CD14-positive monocyte (primary cell): Measurements from ENCODE around the gene WFS1. TPM values are rescaled to one million over a fixed set of nuclear protein-coding genes. Genes with fewer than 3 reads are reported as not detected.

Source experiments
- DNase-seq, 3 donors: peaks; one replicate each; pipeline ENCODE4 v3.0.0-alpha.2; 2011 to 2022
- H2AFZ ChIP-seq: 2 replicates; pipeline ENCODE4 v1.6.0; 2012; ENCODE audit warnings: mild to moderate bottlenecking, low read depth, low read length, inconsistent platforms; ENCODE audit not compliant: insufficient read depth, poor library complexity, severe bottlenecking
- H3K27ac ChIP-seq, 2 donors: 1 replicate in 1 of 2; 2 replicates in 1 of 2; pipeline ENCODE4 v1.5.1; 2012 to 2013; ENCODE audit warnings: low read length in 2 of 2, control low read depth in 1 of 2, inconsistent platforms in 1 of 2, low read depth in 1 of 2, mild to moderate bottlenecking in 1 of 2
- H3K27me3 ChIP-seq, 2 donors: one replicate each; pipeline versions ENCODE4 v1.6.0 to v1.6.1; 2011 to 2013; ENCODE audit warnings: low read length in 2 of 2; ENCODE audit not compliant: control insufficient read depth in 2 of 2, insufficient read depth in 2 of 2
- H3K36me3 ChIP-seq, 2 donors: replicated peaks in 1 of 2; 1 replicate in 1 of 2; 2 replicates in 1 of 2; pipeline versions ENCODE4 v1.5.1 to v1.6.1; 2012 to 2013; ENCODE audit warnings: low read length in 2 of 2, control low read depth in 1 of 2, inconsistent platforms in 1 of 2, mild to moderate bottlenecking in 1 of 2; ENCODE audit not compliant: insufficient read depth in 2 of 2, control insufficient read depth in 1 of 2
- H3K4me1 ChIP-seq, 2 donors: 1 replicate in 1 of 2; 2 replicates in 1 of 2; pipeline versions ENCODE4 v1.5.1 to v1.6.1; 2012 to 2013; ENCODE audit warnings: low read length in 2 of 2, control low read depth in 1 of 2, inconsistent platforms in 1 of 2, mild to moderate bottlenecking in 1 of 2, moderate library complexity in 1 of 2; ENCODE audit not compliant: insufficient read depth in 2 of 2, control insufficient read depth in 1 of 2
- H3K4me2 ChIP-seq: replicated peaks from 2 replicates; pipeline ENCODE3; 2012; ENCODE audit warnings: low read length, moderate library complexity, mild to moderate bottlenecking; ENCODE audit not compliant: poor library complexity, severe bottlenecking; ENCODE audit errors: extremely low read depth
- H3K4me3 ChIP-seq, 3 experiments: fragments of 200-600 bp in 1 of 3; sonication (generic) in 1 of 3; replicated peaks in 1 of 3; 1 replicate in 2 of 3; 2 replicates in 1 of 3; pipeline ENCODE4 v1.5.1; 2011 to 2013; ENCODE audit warnings: low read length in 3 of 3, mild to moderate bottlenecking in 3 of 3, control low read depth in 2 of 3, low read depth in 2 of 3, inconsistent platforms in 1 of 3, moderate library complexity in 1 of 3
- H3K79me2 ChIP-seq: 2 replicates; pipeline ENCODE4 v1.6.0; 2012; ENCODE audit warnings: mild to moderate bottlenecking, control low read depth, inconsistent platforms, low read length, moderate library complexity; ENCODE audit not compliant: insufficient read depth
- H3K9ac ChIP-seq: 2 replicates; pipeline ENCODE4 v1.6.0; 2017; ENCODE audit warnings: low read length, mild to moderate bottlenecking; ENCODE audit not compliant: insufficient read depth, poor library complexity, severe bottlenecking
- H3K9me3 ChIP-seq, 2 donors: replicated peaks in 1 of 2; 1 replicate in 1 of 2; 2 replicates in 1 of 2; pipeline versions ENCODE4 v1.5.1 to v1.6.1; 2012 to 2013; ENCODE audit warnings: low read length in 2 of 2, control low read depth in 1 of 2; ENCODE audit not compliant: control insufficient read depth in 1 of 2, insufficient read depth in 1 of 2
- H4K20me1 ChIP-seq: 2 replicates; pipeline ENCODE4 v1.6.0; 2012; ENCODE audit warnings: mild to moderate bottlenecking, low read length, control low read depth, moderate library complexity; ENCODE audit not compliant: insufficient read depth
- H3K27ac Mint-ChIP-seq, 7 donors: one replicate each; pipeline ENCODE4 v1.8.0; 2020; ENCODE audit warnings: mild to moderate bottlenecking in 7 of 7, mixed read lengths in 7 of 7, moderate library complexity in 6 of 7, inconsistent platforms in 2 of 7
- H3K27me3 Mint-ChIP-seq, 3 donors: one replicate each; pipeline ENCODE4 v1.8.0; 2021 to 2022; ENCODE audit warnings: low read depth in 3 of 3, mild to moderate bottlenecking in 3 of 3, mixed read lengths in 3 of 3, moderate library complexity in 3 of 3, inconsistent platforms in 1 of 3
- H3K36me3 Mint-ChIP-seq, 2 donors: one replicate each; pipeline ENCODE4 v1.8.0; 2020; ENCODE audit warnings: mixed read lengths in 2 of 2, inconsistent platforms in 1 of 2, mild to moderate bottlenecking in 1 of 2
- H3K4me1 Mint-ChIP-seq: one replicate; pipeline ENCODE4 v1.8.0; 2020; ENCODE audit warnings: mild to moderate bottlenecking, mixed read lengths
- H3K4me3 Mint-ChIP-seq, 2 donors: one replicate each; pipeline ENCODE4 v1.8.0; 2020; ENCODE audit warnings: mild to moderate bottlenecking in 2 of 2, mixed read lengths in 2 of 2, moderate library complexity in 1 of 2
- H3K9me3 Mint-ChIP-seq, 7 donors: one replicate each; pipeline ENCODE4 v1.8.0; 2020 to 2022; ENCODE audit warnings: mixed read lengths in 7 of 7, mild to moderate bottlenecking in 6 of 7, moderate library complexity in 6 of 7, inconsistent platforms in 2 of 7
- WGBS: methylation state at CpG from one replicate; pipeline ENCODE4 v1.1.5; 2013; ENCODE audit warnings: missing lambda C conversion rate; ENCODE audit not compliant: insufficient coverage; 5-methylcytosine and 5-hydroxymethylcytosine counted together
- intact Hi-C, 2 donors: fragments of 100-400 bp; cut with micrococcal nuclease; formaldehyde crosslinking; loops; one replicate each; pipeline versions ENCODE4 v1.15.0 to v1.15.1; 2023
- polyA plus RNA-seq, 3 donors: library from polyadenylated mRNA; depleted of rRNA in 1 of 3; unstranded in 2 of 3; stranded (reverse) in 1 of 3; fragments of 300-500 nt in 2 of 3; fragments of >200 nt in 1 of 3; fragmentation: Illumina TruSeq in 2 of 3; gene quantifications; 1 replicate in 2 of 3; 2 replicates in 1 of 3; pipeline ENCODE4 v1.2.3, GENCODE V29; 2012 to 2021
- TF ChIP-seq, protein P1 (sequence below): fragments of 200-600 bp; IDR thresholded peaks from one replicate; pipeline ENCODE4 v1.8.0; 2022; ENCODE audit warnings: antibody characterized with exemption, mild to moderate bottlenecking

Gene WFS1
- polyA plus RNA-seq, 3 donors, result 0.39 to 1.8 (median 0.93) TPM

DNA sequence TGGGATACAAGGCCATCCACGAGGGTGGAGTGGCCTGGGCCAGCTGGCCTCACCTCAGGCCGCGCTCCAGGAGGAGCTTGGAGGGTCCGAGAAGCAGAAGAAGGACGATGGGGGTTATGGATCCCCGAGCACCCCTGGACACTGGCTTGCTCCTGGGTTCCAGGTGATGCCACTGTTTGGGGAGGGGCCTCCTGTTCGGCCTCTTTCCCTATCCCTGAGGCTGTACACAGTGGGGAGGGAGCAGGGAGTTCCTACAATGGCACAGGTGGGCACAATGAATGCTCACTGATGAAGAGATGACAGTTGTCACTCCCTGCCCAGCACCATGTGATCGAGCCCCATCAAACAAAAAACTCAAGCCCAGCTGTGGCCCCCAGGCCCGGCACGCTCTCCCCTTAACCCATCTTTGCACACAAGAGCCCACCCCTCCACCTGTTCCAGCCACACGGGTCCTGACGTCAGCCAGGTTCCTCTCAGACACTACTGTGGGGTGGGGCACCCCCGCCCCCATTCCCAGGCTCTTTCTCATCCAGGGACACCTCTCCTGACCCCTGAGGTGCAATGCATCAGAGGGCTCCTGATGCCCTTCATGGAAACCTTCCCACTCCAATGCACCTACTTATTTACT lies 70.3 kb downstream of the WFS1 start:
- Histone ChIP-seq H3K79me2 (no peaks in the 10 kb centered on the region), H3K9me3 (no peaks in the 10 kb centered on the region), H3K9ac (no peak overlapping the region), H3K4me1 (no peaks in the 10 kb centered on the region), H3K36me3 (no peaks in the 10 kb centered on the region), H2AFZ (no peak overlapping the region), H4K20me1 (no peaks in the 10 kb centered on the region), H3K27ac (no peak overlapping the region), H3K4me3 (no peak overlapping the region), H3K27me3 (peaks cover 0 to 18% of the 10 kb centered on the region in 2 donors), H3K4me2 (no peak overlapping the region)
- Mint-ChIP-seq H3K9me3 (peaks cover 0 to 3% (median 0%) of the 10 kb centered on the region in 7 donors), H3K4me3 (no peak overlapping the region), H3K36me3 (no peaks in the 10 kb centered on the region), H3K27me3 (peaks cover 15 to 29% (median 22%) of the 10 kb centered on the region in 3 donors), H3K27ac (no peak overlapping the region), H3K4me1 (peaks cover 8% of the 10 kb centered on the region)
- TF ChIP-seq, protein P1, sequence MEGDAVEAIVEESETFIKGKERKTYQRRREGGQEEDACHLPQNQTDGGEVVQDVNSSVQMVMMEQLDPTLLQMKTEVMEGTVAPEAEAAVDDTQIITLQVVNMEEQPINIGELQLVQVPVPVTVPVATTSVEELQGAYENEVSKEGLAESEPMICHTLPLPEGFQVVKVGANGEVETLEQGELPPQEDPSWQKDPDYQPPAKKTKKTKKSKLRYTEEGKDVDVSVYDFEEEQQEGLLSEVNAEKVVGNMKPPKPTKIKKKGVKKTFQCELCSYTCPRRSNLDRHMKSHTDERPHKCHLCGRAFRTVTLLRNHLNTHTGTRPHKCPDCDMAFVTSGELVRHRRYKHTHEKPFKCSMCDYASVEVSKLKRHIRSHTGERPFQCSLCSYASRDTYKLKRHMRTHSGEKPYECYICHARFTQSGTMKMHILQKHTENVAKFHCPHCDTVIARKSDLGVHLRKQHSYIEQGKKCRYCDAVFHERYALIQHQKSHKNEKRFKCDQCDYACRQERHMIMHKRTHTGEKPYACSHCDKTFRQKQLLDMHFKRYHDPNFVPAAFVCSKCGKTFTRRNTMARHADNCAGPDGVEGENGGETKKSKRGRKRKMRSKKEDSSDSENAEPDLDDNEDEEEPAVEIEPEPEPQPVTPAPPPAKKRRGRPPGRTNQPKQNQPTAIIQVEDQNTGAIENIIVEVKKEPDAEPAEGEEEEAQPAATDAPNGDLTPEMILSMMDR, result no peak
- intact Hi-C loops, result no loop called here
- no peak for DNase-seq
- 89% methylated on average over 10 of the region's 13 CpGs for WGBS

DNA sequence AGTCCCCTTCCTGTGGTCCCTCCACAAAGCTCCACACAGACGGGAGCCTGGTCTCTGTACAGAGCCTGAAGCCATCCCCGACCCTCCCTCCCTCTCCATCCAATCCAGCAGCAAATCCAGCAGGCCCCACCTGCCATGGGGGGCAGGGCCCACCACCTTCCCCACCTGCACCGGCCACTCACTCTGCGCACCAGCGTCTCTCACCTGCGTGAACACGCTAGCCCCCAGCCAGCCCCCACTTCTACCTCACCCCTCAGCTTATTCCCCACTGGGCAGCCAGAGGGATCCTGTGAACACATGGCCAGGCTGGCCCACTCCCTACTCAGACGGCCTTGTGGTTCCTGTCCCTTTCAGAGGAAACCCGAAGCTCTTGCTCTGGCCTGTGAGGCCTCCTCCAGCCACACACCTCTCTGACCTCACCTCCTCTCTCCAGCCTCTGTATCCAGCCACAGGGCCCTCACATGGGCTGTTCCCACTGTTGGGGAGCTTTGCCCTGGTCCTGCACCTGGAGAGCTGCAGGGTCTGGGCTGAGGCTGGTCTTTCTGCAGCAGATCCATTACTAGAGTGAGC lies 70.9 kb downstream of the WFS1 start:
- no peak overlapping the region for H3K4me3 Mint-ChIP-seq
- peaks cover 14 to 26% (median 22%) of the 10 kb centered on the region in 3 donors for H3K27me3 Mint-ChIP-seq
- no peak for DNase-seq

More for the DNA sequence above, 70.9 kb downstream of the WFS1 start:
- no peaks in the 10 kb centered on the region for H4K20me1 ChIP-seq
- no peaks in the 10 kb centered on the region for H3K79me2 ChIP-seq
- H3K27ac ChIP-seq, result no peak overlapping the region
- no peaks in the 10 kb centered on the region for H3K36me3 ChIP-seq
- H2AFZ ChIP-seq, result no peak overlapping the region
- TF ChIP-seq, protein P1, result no peak
- H3K36me3 Mint-ChIP-seq, result no peaks in the 10 kb centered on the region
- peaks cover 0 to 18% of the 10 kb centered on the region in 2 donors for H3K27me3 ChIP-seq
- H3K9me3 ChIP-seq, result peaks cover 0 to 3% of the 10 kb centered on the region in 2 donors
- H3K4me1 ChIP-seq, result no peaks in the 10 kb centered on the region
- H3K27ac Mint-ChIP-seq, result no peak overlapping the region
- peaks cover 8% of the 10 kb centered on the region for H3K4me1 Mint-ChIP-seq
- H3K4me2 ChIP-seq, result no peak overlapping the region
- H3K9me3 Mint-ChIP-seq, result peaks cover 0 to 6% (median 4%) of the 10 kb centered on the region in 7 donors
- no peak overlapping the region for H3K4me3 ChIP-seq
- no peak overlapping the region for H3K9ac ChIP-seq
- WGBS, result 83% methylated on average over 9 of the region's 9 CpGs
- intact Hi-C loops, result no loop called here
